ENCODE data around the gene INPPL1.

INPPL1 gene

DNA sequence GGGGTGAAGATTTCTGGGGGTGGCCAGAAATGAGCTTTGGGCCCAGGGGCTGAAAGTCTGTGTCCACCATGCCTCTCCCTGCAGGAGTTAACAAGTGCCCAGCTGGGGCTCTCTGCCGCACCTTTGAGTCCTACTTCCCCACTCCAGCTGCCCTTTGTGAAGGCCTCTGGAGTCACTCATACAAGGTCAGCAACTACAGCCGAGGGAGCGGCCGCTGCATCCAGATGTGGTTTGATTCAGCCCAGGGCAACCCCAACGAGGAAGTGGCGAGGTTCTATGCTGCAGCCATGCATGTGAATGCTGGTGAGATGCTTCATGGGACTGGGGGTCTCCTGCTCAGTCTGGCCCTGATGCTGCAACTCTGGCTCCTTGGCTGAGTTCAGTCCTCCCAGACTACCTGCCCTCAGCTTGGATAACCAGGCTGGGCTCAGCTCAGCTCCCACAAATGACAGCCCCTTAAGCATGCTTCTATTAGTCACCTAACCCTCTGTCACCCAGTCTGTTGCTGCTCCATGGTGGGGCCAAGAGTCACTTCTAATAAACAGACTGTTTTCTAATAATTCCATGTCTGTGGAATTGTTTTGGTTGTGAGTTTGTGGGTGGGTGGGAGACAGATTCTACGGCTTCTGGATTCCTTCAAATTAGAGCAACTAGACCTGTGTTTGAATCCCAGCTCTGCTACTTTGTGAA is 3.0 kb upstream of the INPPL1 start:
- Histone ChIP-seq H3K27me3 (ENCODE audit: control insufficient read depth, insufficient read depth, low read length) (no peaks in the 10 kb centered on the region), H3K9ac (ENCODE audit: low read length) (no peak overlapping the region), H3K4me3 (ENCODE audit: low read length) (no peak overlapping the region), H3K27ac (ENCODE audit: low read depth, low read length) (no peak overlapping the region), H3K4me1 (ENCODE audit: control insufficient read depth, insufficient read depth, low read length) (peaks cover 14% of the 10 kb centered on the region), H3K36me3 (ENCODE audit: control insufficient read depth, insufficient read depth, low read length) (no peaks in the 10 kb centered on the region)

DNA sequence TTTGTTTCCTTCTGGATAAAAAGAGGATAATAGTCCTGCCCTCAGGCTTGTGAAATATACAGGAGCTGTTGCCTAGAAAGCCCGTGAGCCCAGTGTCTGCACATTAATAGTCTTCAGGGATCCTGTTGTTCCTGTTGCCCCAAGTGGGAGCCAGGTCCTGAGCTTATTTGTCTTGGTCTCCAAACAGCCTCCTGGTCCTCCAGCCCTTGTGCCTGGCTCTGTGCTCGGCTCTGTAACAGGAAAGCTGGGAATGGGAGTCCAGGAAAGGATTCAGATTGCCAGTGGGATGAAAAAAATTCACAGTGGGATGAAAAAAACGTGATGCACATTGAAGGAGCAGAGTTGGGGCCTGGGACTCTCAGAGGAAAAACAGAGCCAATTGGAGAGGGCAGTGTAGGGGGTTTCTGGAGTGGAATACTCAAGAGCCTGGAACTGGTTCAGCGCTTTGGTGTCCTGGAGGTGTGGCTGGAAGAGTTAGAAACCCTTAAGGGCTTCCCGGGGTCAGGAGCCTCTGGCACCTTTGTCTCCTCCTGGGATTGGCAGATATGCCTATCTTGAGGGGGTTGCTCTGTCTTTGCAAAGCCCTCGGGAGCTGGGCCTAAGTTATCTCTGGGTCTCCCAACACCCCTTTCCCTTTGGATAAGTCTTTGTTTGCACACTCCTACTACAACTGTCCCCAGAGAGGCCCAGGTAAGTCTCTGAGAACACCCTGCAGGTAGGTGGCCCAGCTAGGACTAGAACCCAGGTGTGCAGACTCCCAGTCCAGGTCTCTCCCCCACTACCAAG is 2.3 kb upstream of the INPPL1 start:
- H3K27ac ChIP-seq (ENCODE audit: low read depth, low read length), result peak overlapping the region; percentile 86
- no peaks in the 10 kb centered on the region for H3K27me3 ChIP-seq (ENCODE audit: control insufficient read depth, insufficient read depth, low read length)
- peak overlapping the region; percentile 40 for H3K9ac ChIP-seq (ENCODE audit: low read length)
- peaks cover 14% of the 10 kb centered on the region for H3K4me1 ChIP-seq (ENCODE audit: control insufficient read depth, insufficient read depth, low read length)
- H3K4me3 ChIP-seq (ENCODE audit: low read length), result peak overlapping the region; percentile 70
- H3K36me3 ChIP-seq (ENCODE audit: control insufficient read depth, insufficient read depth, low read length), result no peaks in the 10 kb centered on the region

DNA sequence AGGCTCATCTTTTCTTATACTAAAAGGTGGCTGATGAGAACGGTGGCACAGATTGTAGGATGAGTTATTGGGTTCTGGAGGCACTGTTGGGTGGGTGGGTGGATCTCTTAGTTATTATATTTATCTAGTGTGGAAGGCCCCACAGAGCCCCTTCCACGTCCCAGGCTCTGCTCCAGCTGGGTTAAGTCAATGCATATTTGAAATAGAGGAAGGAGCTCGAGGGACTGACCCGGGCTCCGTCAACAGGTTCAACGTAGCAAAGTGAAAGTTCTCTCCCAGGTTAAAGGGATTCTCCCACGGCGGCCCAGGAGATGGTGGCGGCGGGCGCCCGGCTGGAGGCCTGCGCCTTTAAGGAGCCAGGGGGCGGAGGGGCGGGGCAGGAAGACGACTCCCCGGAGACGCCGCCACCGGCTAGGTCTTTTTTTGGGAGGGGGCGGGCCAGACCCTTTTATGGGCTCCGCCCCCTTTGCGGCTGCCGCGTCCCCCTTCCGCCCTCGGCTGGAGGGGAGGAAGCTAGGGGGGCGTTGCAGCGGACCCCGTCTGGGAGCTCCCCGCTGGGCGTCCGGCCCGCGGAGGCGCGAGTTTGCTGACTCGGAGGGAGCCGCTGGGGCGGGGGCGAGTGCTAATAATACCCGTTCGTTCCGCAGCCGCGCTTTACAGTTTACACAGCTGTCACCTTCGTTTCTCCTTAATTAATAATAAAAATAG is 1.5 kb upstream of the INPPL1 start:
- no peaks in the 10 kb centered on the region for H3K36me3 ChIP-seq (ENCODE audit: control insufficient read depth, insufficient read depth, low read length)
- H3K27me3 ChIP-seq (ENCODE audit: control insufficient read depth, insufficient read depth, low read length), result no peaks in the 10 kb centered on the region
- H3K4me3 ChIP-seq (ENCODE audit: low read length), result peak overlapping the region; percentile 70
- H3K9ac ChIP-seq (ENCODE audit: low read length), result peak overlapping the region; percentile 68
- H3K4me1 ChIP-seq (ENCODE audit: control insufficient read depth, insufficient read depth, low read length), result peaks cover 14% of the 10 kb centered on the region
- peak overlapping the region; percentile 86 for H3K27ac ChIP-seq (ENCODE audit: low read depth, low read length)

DNA sequence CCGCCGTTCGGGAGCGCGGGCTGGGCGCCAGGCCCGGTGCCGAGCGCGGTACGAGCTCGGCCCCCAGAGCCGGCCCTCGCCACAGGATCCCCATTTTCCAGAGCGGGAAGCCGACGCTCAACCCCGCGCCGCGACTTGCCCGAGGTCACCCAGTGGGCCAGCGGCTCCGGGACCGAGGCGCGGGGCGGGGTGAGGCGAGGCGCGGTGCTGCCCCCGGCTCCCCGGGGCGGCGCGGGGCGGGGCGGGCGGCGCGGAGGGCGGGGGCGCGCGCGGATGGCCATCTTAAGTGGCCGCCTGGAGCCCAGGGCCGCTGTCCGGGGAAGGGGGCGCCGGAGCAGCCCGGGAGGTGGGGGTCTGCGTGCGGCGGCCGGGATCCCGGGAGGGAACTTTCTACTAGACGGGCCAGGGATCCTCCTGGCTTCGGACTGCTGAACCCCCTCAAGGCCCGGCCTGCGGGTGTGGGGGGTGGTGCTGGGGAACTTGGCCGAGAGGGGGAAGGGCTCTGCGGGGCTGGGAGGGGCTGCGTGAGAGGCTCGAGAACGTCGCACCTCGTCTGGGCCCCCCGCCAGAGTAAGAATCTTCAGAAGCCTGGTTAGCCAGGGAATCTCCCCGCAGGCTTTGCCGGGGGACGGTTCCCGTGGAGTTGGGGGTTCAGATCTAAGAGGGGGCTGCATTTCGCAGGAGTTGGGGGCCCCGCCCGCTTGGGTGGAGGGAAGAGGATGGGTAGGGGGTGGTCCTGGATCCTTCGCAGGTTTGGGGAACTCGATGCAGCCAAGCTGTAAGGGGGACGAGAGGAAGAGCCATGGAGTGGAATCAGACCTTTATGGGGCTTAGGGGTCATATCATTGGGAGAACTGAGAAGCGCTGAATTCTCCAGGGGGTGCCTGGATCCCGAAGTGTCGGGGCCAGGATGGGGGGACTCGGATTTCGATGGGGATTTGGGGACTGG is 678 bp upstream of the INPPL1 start:
- peak overlapping the region; percentile 86 for H3K27ac ChIP-seq (ENCODE audit: low read depth, low read length)
- peaks cover 5% of the 10 kb centered on the region for H3K36me3 ChIP-seq (ENCODE audit: control insufficient read depth, insufficient read depth, low read length)
- H3K4me1 ChIP-seq (ENCODE audit: control insufficient read depth, insufficient read depth, low read length), result peaks cover 14% of the 10 kb centered on the region
- H3K4me3 ChIP-seq (ENCODE audit: low read length), result peak overlapping the region; percentile 90
- H3K9ac ChIP-seq (ENCODE audit: low read length), result peak overlapping the region; percentile 68
- no peaks in the 10 kb centered on the region for H3K27me3 ChIP-seq (ENCODE audit: control insufficient read depth, insufficient read depth, low read length)

DNA sequence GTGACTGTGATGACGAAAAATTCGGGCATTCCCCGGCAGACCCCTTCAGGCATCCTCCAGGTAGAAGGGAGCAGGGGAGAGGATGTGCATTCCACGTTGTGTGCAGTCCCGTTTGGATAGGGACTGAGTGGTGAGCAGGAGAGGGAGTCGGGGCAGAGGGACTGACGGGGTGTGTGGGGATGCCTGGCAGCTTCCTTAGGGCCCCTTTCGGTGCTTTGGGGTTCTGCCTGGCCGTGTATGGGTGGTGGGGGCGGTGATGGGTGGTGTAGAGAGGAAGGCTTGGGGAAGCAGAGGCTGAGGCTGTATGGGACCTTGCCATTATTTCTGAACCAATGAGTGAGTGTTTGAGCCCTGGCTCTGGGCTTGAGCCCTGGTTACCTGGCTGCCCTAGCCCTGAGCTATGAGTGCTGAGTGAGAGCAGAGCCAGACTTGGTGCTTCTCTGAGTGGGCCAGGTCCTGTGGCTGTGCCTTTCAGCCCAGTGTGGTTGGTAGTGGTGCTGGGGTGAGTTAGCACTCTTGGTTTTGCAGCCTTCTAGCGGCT is 914 bp downstream of the INPPL1 start:
- Histone ChIP-seq H3K4me1 (ENCODE audit: control insufficient read depth, insufficient read depth, low read length) (peaks cover 14% of the 10 kb centered on the region), H3K9ac (ENCODE audit: low read length) (peak overlapping the region; percentile 75), H3K27ac (ENCODE audit: low read depth, low read length) (peak overlapping the region; percentile 86)

DNA sequence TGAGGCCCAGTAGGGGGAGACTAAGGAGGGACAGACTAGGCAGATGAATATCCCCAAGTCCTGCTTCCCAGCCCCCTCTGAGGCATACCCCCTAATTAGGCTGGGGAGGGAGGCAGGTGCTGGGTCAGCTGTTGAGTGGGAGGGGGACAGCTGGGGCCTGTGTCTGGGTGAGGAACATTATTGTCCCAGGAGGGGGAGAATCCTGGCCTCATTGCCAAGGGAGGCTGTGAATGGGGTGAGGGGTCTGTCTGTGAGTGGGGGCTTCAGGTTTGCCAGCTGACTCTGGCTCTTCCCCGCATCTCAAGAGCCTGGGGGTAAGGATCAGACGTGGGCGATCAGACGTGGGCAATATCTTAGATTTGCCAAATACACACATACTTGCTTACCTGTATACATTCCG is 2.1 kb downstream of the INPPL1 start:
- H3K9ac ChIP-seq (ENCODE audit: low read length), result no peak overlapping the region
- H3K4me1 ChIP-seq (ENCODE audit: control insufficient read depth, insufficient read depth, low read length), result peaks cover 14% of the 10 kb centered on the region
- no peak overlapping the region for H3K27ac ChIP-seq (ENCODE audit: low read depth, low read length)
- H3K4me3 ChIP-seq (ENCODE audit: low read length), result no peak overlapping the region
- no peaks in the 10 kb centered on the region for H3K27me3 ChIP-seq (ENCODE audit: control insufficient read depth, insufficient read depth, low read length)
- H3K36me3 ChIP-seq (ENCODE audit: control insufficient read depth, insufficient read depth, low read length), result peaks cover 30% of the 10 kb centered on the region

More for the DNA sequence above, 914 bp downstream of the INPPL1 start:
- H3K4me3 ChIP-seq (ENCODE audit: low read length), result peak overlapping the region; percentile 90
- peaks cover 21% of the 10 kb centered on the region for H3K36me3 ChIP-seq (ENCODE audit: control insufficient read depth, insufficient read depth, low read length)
- no peaks in the 10 kb centered on the region for H3K27me3 ChIP-seq (ENCODE audit: control insufficient read depth, insufficient read depth, low read length)

DNA sequence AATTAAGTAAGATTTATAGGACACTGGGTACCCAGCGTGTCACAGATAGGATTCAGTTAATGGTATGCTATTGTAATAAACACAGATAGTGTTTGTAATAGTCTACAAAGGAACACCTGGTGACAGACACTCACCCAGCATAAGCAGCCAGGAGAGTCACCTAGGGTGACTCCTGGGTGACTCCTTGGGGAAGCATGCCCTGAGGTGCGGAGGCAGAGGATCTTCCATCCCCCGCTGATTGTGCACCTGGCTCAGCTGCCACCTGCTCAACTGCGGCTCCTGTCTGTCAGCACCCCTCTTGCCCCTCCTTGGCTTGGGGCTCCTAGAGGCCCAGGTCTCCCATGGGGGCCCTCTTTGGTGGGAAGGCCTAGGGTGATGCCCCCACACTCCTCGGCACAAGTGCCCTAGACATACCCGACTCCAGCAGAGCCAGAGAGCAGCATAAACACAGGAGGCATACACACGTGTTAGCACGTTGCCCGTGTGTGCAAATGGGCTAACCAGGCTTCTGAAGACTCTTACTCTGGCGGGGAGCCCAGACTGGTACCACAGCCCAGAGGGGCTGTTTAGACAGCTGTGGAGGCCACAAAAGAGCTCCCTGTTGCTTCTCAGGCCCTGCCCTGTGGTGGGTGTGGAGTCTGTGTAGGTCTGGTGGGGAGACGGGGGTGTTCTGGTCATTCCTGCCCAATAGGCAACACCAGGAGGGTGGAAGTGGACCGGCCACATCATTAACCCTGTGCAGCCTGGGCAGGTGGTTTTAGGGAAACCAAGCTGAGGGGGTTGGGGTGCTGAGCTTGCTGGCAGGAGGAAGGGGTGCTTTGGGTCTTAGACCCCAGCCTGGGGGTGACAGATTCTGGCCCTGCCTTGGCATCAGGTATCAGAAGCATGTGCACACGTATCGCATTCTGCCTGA is 3.0 kb downstream of the INPPL1 start:
- H3K36me3 ChIP-seq (ENCODE audit: control insufficient read depth, insufficient read depth, low read length), result peaks cover 39% of the 10 kb centered on the region
- no peak overlapping the region for H3K27ac ChIP-seq (ENCODE audit: low read depth, low read length)
- H3K27me3 ChIP-seq (ENCODE audit: control insufficient read depth, insufficient read depth, low read length), result no peaks in the 10 kb centered on the region
- no peak overlapping the region for H3K4me3 ChIP-seq (ENCODE audit: low read length)
- H3K9ac ChIP-seq (ENCODE audit: low read length), result no peak overlapping the region
- H3K4me1 ChIP-seq (ENCODE audit: control insufficient read depth, insufficient read depth, low read length), result peaks cover 9% of the 10 kb centered on the region

DNA sequence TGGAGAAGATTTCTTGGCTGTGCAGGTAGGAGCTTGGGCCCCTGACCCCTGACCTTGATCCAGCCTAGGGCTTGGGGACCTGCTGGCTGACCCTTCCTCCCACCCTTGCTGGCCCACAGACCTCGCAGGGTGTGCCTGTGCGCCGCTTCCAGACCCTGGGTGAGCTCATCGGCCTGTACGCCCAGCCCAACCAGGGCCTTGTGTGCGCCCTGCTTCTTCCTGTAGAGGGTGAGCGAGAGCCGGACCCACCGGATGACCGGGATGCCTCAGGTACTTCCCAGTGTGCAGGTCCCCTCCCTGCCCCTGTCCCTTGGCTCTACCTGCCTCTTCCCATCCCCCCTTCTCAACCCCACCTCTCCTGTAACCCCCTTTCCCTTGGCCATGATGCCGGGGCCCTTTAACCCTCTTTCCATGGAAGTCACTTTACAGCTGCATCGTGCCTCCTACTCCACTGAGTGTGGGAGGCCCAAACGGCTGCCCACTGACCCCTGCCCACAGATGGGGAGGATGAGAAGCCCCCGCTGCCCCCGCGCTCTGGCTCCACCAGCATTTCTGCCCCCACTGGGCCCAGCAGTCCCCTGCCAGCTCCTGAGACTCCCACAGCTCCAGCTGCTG is 3.8 kb downstream of the INPPL1 start:
- Histone ChIP-seq H3K27ac (ENCODE audit: low read depth, low read length) (no peak overlapping the region), H3K4me1 (ENCODE audit: control insufficient read depth, insufficient read depth, low read length) (peaks cover 7% of the 10 kb centered on the region), H3K4me3 (ENCODE audit: low read length) (no peak overlapping the region)

DNA sequence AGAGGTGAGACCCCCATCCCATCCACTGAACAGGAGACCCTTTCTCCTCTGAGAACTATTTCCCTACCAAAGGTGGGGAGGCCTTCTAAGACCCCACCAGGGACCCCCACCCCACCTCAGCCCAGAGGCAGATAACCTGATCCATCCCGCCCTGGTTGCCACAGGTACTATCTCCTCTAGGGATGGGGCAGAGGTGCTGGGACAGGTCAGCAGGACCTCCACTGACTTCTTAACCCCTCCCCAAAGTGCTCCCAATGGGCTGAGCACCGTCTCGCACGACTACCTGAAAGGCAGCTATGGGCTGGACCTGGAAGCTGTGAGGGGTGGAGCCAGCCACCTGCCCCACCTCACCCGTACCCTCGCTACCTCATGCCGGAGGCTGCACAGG is 4.3 kb downstream of the INPPL1 start:
- H3K27ac ChIP-seq (ENCODE audit: low read depth, low read length), result no peak overlapping the region
- H3K4me3 ChIP-seq (ENCODE audit: low read length), result no peak overlapping the region
- H3K9ac ChIP-seq (ENCODE audit: low read length), result no peak overlapping the region
- no peaks in the 10 kb centered on the region for H3K27me3 ChIP-seq (ENCODE audit: control insufficient read depth, insufficient read depth, low read length)
- H3K4me1 ChIP-seq (ENCODE audit: control insufficient read depth, insufficient read depth, low read length), result peaks cover 7% of the 10 kb centered on the region
- peaks cover 52% of the 10 kb centered on the region for H3K36me3 ChIP-seq (ENCODE audit: control insufficient read depth, insufficient read depth, low read length)

More for the DNA sequence above, 3.8 kb downstream of the INPPL1 start:
- Histone ChIP-seq H3K36me3 (ENCODE audit: control insufficient read depth, insufficient read depth, low read length) (peaks cover 47% of the 10 kb centered on the region), H3K27me3 (ENCODE audit: control insufficient read depth, insufficient read depth, low read length) (no peaks in the 10 kb centered on the region), H3K9ac (ENCODE audit: low read length) (no peak overlapping the region)

DNA sequence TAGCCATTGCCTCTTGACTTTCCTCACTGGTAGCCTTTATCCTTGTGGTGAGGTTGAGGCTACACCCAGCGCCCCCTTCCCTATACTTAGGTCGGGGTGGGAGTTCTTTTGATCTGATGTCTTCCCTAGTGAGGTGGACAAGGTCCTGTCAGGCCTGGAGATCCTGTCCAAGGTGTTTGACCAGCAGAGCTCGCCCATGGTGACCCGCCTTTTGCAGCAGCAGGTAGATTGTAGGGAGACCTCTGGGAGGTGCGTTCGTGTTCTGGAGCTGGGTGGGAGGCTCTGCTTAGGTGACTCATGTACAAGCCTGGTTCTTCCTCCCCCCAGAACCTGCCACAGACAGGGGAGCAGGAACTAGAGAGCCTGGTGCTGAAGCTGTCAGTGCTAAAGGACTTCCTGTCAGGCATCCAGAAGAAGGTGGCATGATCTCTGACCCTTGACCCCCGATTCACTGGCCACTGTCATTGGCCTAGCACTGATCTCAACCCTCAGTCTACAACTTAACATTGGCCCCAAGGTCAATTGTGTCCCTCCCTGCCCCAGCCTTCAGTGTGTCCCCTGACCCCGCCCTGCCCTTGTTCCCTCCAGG is 4.9 kb downstream of the INPPL1 start:
- Histone ChIP-seq H3K27ac (ENCODE audit: low read depth, low read length) (no peak overlapping the region), H3K4me3 (ENCODE audit: low read length) (no peak overlapping the region), H3K27me3 (ENCODE audit: control insufficient read depth, insufficient read depth, low read length) (no peaks in the 10 kb centered on the region), H3K4me1 (ENCODE audit: control insufficient read depth, insufficient read depth, low read length) (peaks cover 7% of the 10 kb centered on the region), H3K9ac (ENCODE audit: low read length) (no peak overlapping the region), H3K36me3 (ENCODE audit: control insufficient read depth, insufficient read depth, low read length) (peaks cover 58% of the 10 kb centered on the region)
